ENCODE results near the gene HEBP1. TPM values are rescaled to one million over a fixed set of nuclear protein-coding genes. Genes with fewer than 3 reads are reported as not detected.
A peak's percentile ranks its signal among the peaks of the same experiment; 100 is the strongest.
"Not testable (repeated sequence)": the region's sequence is repeated elsewhere in the genome, so short reads cannot be mapped to it uniquely, and the experiment has no call there.

The HEBP1 gene
- polyA plus RNA-seq, 4 donors: 214 to 642 (median 428) TPM

GRCh38 chr12:13042666-13043230 lies 42.7 kb upstream of the HEBP1 start:
- peaks cover 0 to 18% (median 0%) of the 10 kb centered on the region in 3 donors for H3K4me1 ChIP-seq (ENCODE audit: control insufficient read depth in 3 of 3, insufficient read depth in 2 of 3, low read depth in 1 of 3, low read length in 2 of 3)
- no peak overlapping the region for H3K4me3 ChIP-seq (ENCODE audit: low read depth in 1 of 3, low read length in 3 of 3)
- DNase-seq: no peak
- WGBS, 3 donors: 82 to 90% (median 82%) methylated on average over 4 of the region's 4 CpGs
- no peaks in the 10 kb centered on the region for H3K9me3 ChIP-seq (ENCODE audit: control insufficient read depth in 2 of 2, insufficient read depth in 1 of 2, low read depth in 1 of 2, low read length in 1 of 2)
- H3K36me3 ChIP-seq (ENCODE audit: control insufficient read depth in 3 of 3, insufficient read depth in 2 of 3, low read depth in 1 of 3, low read length in 3 of 3): no peaks in the 10 kb centered on the region
- no peak for FAIRE-seq
- H3K27me3 ChIP-seq (ENCODE audit: control insufficient read depth in 3 of 3, insufficient read depth in 3 of 3, low read length in 3 of 3): no peaks in the 10 kb centered on the region
- no peak overlapping the region for H3K27ac ChIP-seq (ENCODE audit: low read depth in 1 of 3, low read length in 2 of 3)

- no peak overlapping the region for H3K4me3 ChIP-seq (ENCODE audit: low read depth in 1 of 3, low read length in 3 of 3)
- no peaks in the 10 kb centered on the region for H3K27me3 ChIP-seq (ENCODE audit: control insufficient read depth in 3 of 3, insufficient read depth in 3 of 3, low read length in 3 of 3)
- FAIRE-seq (no peak), DNase-seq (no peak)
- no peaks in the 10 kb centered on the region for H3K36me3 ChIP-seq (ENCODE audit: control insufficient read depth in 3 of 3, insufficient read depth in 2 of 3, low read depth in 1 of 3, low read length in 3 of 3)
- WGBS, 3 donors: 87 to 96% (median 93%) methylated on average over 2 of the region's 2 CpGs
- no peak overlapping the region for H3K27ac ChIP-seq (ENCODE audit: low read depth in 1 of 3, low read length in 2 of 3)
- peaks cover 0 to 15% (median 0%) of the 10 kb centered on the region in 3 donors for H3K4me1 ChIP-seq (ENCODE audit: control insufficient read depth in 3 of 3, insufficient read depth in 2 of 3, low read depth in 1 of 3, low read length in 2 of 3)
- H3K9me3 ChIP-seq (ENCODE audit: control insufficient read depth in 2 of 2, insufficient read depth in 1 of 2, low read depth in 1 of 2, low read length in 1 of 2): no peaks in the 10 kb centered on the region
These were observed 41.2 kb upstream of the HEBP1 start for GRCh38 chr12:13041224-13041623.

GRCh38 chr12:13039328-13039956 lies 39.4 kb upstream of the HEBP1 start:
- H3K4me1 ChIP-seq (ENCODE audit: control insufficient read depth in 3 of 3, insufficient read depth in 2 of 3, low read depth in 1 of 3, low read length in 2 of 3): peaks cover 0 to 15% (median 0%) of the 10 kb centered on the region in 3 donors
- FAIRE-seq (no peak), DNase-seq (peak; percentile 71 to 74)
- no peak overlapping the region for H3K4me3 ChIP-seq (ENCODE audit: low read depth in 1 of 3, low read length in 3 of 3)
- WGBS, 3 donors: 31 to 49% (median 37%) methylated on average over 5 of the region's 5 CpGs
- H3K36me3 ChIP-seq (ENCODE audit: control insufficient read depth in 3 of 3, insufficient read depth in 2 of 3, low read depth in 1 of 3, low read length in 3 of 3): no peaks in the 10 kb centered on the region
- H3K9me3 ChIP-seq (ENCODE audit: control insufficient read depth in 2 of 2, insufficient read depth in 1 of 2, low read depth in 1 of 2, low read length in 1 of 2): no peaks in the 10 kb centered on the region
- H3K27me3 ChIP-seq (ENCODE audit: control insufficient read depth in 3 of 3, insufficient read depth in 3 of 3, low read length in 3 of 3): no peaks in the 10 kb centered on the region
- H3K27ac ChIP-seq (ENCODE audit: low read depth in 1 of 3, low read length in 2 of 3): no peak overlapping the region

- no peak overlapping the region for H3K27ac ChIP-seq (ENCODE audit: low read depth in 1 of 3, low read length in 2 of 3)
- peaks cover 0 to 12% (median 0%) of the 10 kb centered on the region in 3 donors for H3K4me1 ChIP-seq (ENCODE audit: control insufficient read depth in 3 of 3, insufficient read depth in 2 of 3, low read depth in 1 of 3, low read length in 2 of 3)
- H3K4me3 ChIP-seq (ENCODE audit: low read depth in 1 of 3, low read length in 3 of 3): no peak overlapping the region
- no peak for DNase-seq
- H3K27me3 ChIP-seq (ENCODE audit: control insufficient read depth in 3 of 3, insufficient read depth in 3 of 3, low read length in 3 of 3): no peaks in the 10 kb centered on the region
- 79 to 90% (median 88%) methylated on average over 4 of the region's 4 CpGs for WGBS, 3 donors
- FAIRE-seq: no peak
- no peaks in the 10 kb centered on the region for H3K36me3 ChIP-seq (ENCODE audit: control insufficient read depth in 3 of 3, insufficient read depth in 2 of 3, low read depth in 1 of 3, low read length in 3 of 3)
- H3K9me3 ChIP-seq (ENCODE audit: control insufficient read depth in 2 of 2, insufficient read depth in 1 of 2, low read depth in 1 of 2, low read length in 1 of 2): no peaks in the 10 kb centered on the region
These were observed 38.6 kb upstream of the HEBP1 start for GRCh38 chr12:13038491-13039161.

- H3K27ac ChIP-seq (ENCODE audit: low read depth in 1 of 3, low read length in 2 of 3): no peak overlapping the region
- H3K4me3 ChIP-seq (ENCODE audit: low read depth in 1 of 3, low read length in 3 of 3): no peak overlapping the region
- H3K9me3 ChIP-seq (ENCODE audit: control insufficient read depth in 2 of 2, insufficient read depth in 1 of 2, low read depth in 1 of 2, low read length in 1 of 2): no peaks in the 10 kb centered on the region
- peaks cover 0 to 12% (median 0%) of the 10 kb centered on the region in 3 donors for H3K4me1 ChIP-seq (ENCODE audit: control insufficient read depth in 3 of 3, insufficient read depth in 2 of 3, low read depth in 1 of 3, low read length in 2 of 3)
- FAIRE-seq: no peak
- H3K27me3 ChIP-seq (ENCODE audit: control insufficient read depth in 3 of 3, insufficient read depth in 3 of 3, low read length in 3 of 3): no peaks in the 10 kb centered on the region
- DNase-seq: no peak
- H3K36me3 ChIP-seq (ENCODE audit: control insufficient read depth in 3 of 3, insufficient read depth in 2 of 3, low read depth in 1 of 3, low read length in 3 of 3): no peaks in the 10 kb centered on the region
- 82 to 94% (median 92%) methylated on average over 3 of the region's 3 CpGs for WGBS, 3 donors
These were observed 36.8 kb upstream of the HEBP1 start for GRCh38 chr12:13036881-13037280.

- WGBS, 3 donors: 65 to 84% (median 72%) methylated on average over 5 of the region's 5 CpGs
- not testable (repeated sequence) for H3K36me3 ChIP-seq (ENCODE audit: control insufficient read depth in 3 of 3, insufficient read depth in 2 of 3, low read depth in 1 of 3, low read length in 3 of 3); DNase-seq; FAIRE-seq; H3K4me3 ChIP-seq (ENCODE audit: low read depth in 1 of 3, low read length in 3 of 3); H3K27me3 ChIP-seq (ENCODE audit: control insufficient read depth in 3 of 3, insufficient read depth in 3 of 3, low read length in 3 of 3); H3K27ac ChIP-seq (ENCODE audit: low read depth in 1 of 3, low read length in 2 of 3); H3K9me3 ChIP-seq (ENCODE audit: control insufficient read depth in 2 of 2, insufficient read depth in 1 of 2, low read depth in 1 of 2, low read length in 1 of 2)
- H3K4me1 ChIP-seq (ENCODE audit: control insufficient read depth in 3 of 3, insufficient read depth in 2 of 3, low read depth in 1 of 3, low read length in 2 of 3): peaks cover 0 to 11% (median 0%) of the 10 kb centered on the region in 3 donors
These were observed 35.3 kb upstream of the HEBP1 start for GRCh38 chr12:13035335-13035734.

- no peaks in the 10 kb centered on the region for H3K4me1 ChIP-seq (ENCODE audit: control insufficient read depth in 3 of 3, insufficient read depth in 2 of 3, low read depth in 1 of 3, low read length in 2 of 3)
- peaks cover 0 to 2% (median 0%) of the 10 kb centered on the region in 3 donors for H3K27me3 ChIP-seq (ENCODE audit: control insufficient read depth in 3 of 3, insufficient read depth in 3 of 3, low read length in 3 of 3)
- no peaks in the 10 kb centered on the region for H3K9me3 ChIP-seq (ENCODE audit: control insufficient read depth in 2 of 2, insufficient read depth in 1 of 2, low read depth in 1 of 2, low read length in 1 of 2)
- no peak overlapping the region for H3K4me3 ChIP-seq (ENCODE audit: low read depth in 1 of 3, low read length in 3 of 3)
- H3K36me3 ChIP-seq (ENCODE audit: control insufficient read depth in 3 of 3, insufficient read depth in 2 of 3, low read depth in 1 of 3, low read length in 3 of 3): no peaks in the 10 kb centered on the region
- H3K27ac ChIP-seq (ENCODE audit: low read depth in 1 of 3, low read length in 2 of 3): no peak overlapping the region
- WGBS, 3 donors: 79 to 91% (median 81%) methylated on average over 5 of the region's 5 CpGs
- DNase-seq (no peak), FAIRE-seq (no peak)
These were observed 33.4 kb upstream of the HEBP1 start for GRCh38 chr12:13033476-13033875.

- H3K9me3 ChIP-seq (ENCODE audit: control insufficient read depth in 2 of 2, insufficient read depth in 1 of 2, low read depth in 1 of 2, low read length in 1 of 2): no peaks in the 10 kb centered on the region
- 93 to 100% (median 96%) methylated on average over 2 of the region's 2 CpGs for WGBS, 3 donors
- H3K36me3 ChIP-seq (ENCODE audit: control insufficient read depth in 3 of 3, insufficient read depth in 2 of 3, low read depth in 1 of 3, low read length in 3 of 3): no peaks in the 10 kb centered on the region
- no peak for FAIRE-seq
- H3K4me3 ChIP-seq (ENCODE audit: low read depth in 1 of 3, low read length in 3 of 3): no peak overlapping the region
- DNase-seq: no peak
- H3K27ac ChIP-seq (ENCODE audit: low read depth in 1 of 3, low read length in 2 of 3): no peak overlapping the region
- peaks cover 0 to 2% (median 0%) of the 10 kb centered on the region in 3 donors for H3K27me3 ChIP-seq (ENCODE audit: control insufficient read depth in 3 of 3, insufficient read depth in 3 of 3, low read length in 3 of 3)
- H3K4me1 ChIP-seq (ENCODE audit: control insufficient read depth in 3 of 3, insufficient read depth in 2 of 3, low read depth in 1 of 3, low read length in 2 of 3): no peaks in the 10 kb centered on the region
These were observed 32.1 kb upstream of the HEBP1 start for GRCh38 chr12:13032164-13032563.

Measured in small intestine (tissue), 7 donors.